Renal pelvis (tissue), 12 donors: ENCODE measurements around the gene GDPGP1. TPM values are rescaled to one million over a fixed set of nuclear protein-coding genes. Genes with fewer than 3 reads are reported as not detected.
"Not testable (repeated sequence)": the region's sequence is repeated elsewhere in the genome, so short reads cannot be mapped to it uniquely, and the experiment has no call there.

Source experiments
- DNase-seq: peaks from one replicate; pipeline ENCODE4 v3.0.0-alpha.2; 2013
- long read RNA-seq, 16 experiments: transcript quantifications; one replicate each; lab custom pipeline, GENCODE V29; 2026
- polyA plus RNA-seq, 3 donors: library from polyadenylated mRNA; unstranded; fragments of 120-200 nt; gene quantifications; one replicate each; pipeline ENCODE4 v1.2.1, GENCODE V29; 2013; ENCODE audit not compliant: insufficient read length in 3 of 3

The GDPGP1 gene, protein sequence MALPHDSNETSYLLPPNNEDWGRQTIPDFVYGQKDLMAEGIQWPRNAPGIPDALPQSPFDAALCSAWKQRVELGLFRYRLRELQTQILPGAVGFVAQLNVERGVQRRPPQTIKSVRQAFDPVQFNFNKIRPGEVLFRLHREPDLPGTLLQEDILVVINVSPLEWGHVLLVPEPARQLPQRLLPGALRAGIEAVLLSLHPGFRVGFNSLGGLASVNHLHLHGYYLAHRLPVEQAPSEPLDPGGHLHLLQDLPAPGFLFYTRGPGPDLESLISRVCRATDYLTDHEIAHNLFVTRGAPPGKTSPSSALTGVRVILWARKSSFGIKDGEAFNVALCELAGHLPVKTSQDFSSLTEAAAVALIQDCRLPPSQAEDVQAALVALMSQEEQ
- 1 to 10 TPM; 4.2 to 6.5 (median 4.6) TPM for polyA plus RNA-seq
- long read RNA-seq, donor 1, partial matches to known transcripts: 71 of 184 reads
- long read RNA-seq, donor 1, other reads (novel, unspliced or antisense): 109 of 184 reads
- long read RNA-seq, donor 2, partial matches to known transcripts: 0 of 3 reads
- long read RNA-seq, donor 2, other reads (novel, unspliced or antisense): 0 of 3 reads
- long read RNA-seq, donor 3, partial matches to known transcripts: 0 of 6 reads
- long read RNA-seq, donor 3, other reads (novel, unspliced or antisense): 0 of 6 reads
- long read RNA-seq, donor 4, partial matches to known transcripts: 0 of 1 reads
- long read RNA-seq, donor 4, other reads (novel, unspliced or antisense): 0 of 1 reads
- long read RNA-seq, donor 5: 0 reads
- long read RNA-seq, donor 6, partial matches to known transcripts: 0 of 2 reads
- long read RNA-seq, donor 6, other reads (novel, unspliced or antisense): 0 of 2 reads
- long read RNA-seq, donor 7, partial matches to known transcripts: 0 of 2 reads
- long read RNA-seq, donor 7, other reads (novel, unspliced or antisense): 0 of 2 reads
- long read RNA-seq, donor 8, partial matches to known transcripts: 0 of 1 reads
- long read RNA-seq, donor 8, other reads (novel, unspliced or antisense): 0 of 1 reads
- long read RNA-seq, donor 9, partial matches to known transcripts: 0 of 2 reads
- long read RNA-seq, donor 9, other reads (novel, unspliced or antisense): 0 of 2 reads
- long read RNA-seq, donor 10, partial matches to known transcripts: 0 of 1 reads
- long read RNA-seq, donor 10, other reads (novel, unspliced or antisense): 0 of 1 reads
- long read RNA-seq, donor 11, partial matches to known transcripts: 0 of 8 reads
- long read RNA-seq, donor 11, other reads (novel, unspliced or antisense): 0 of 8 reads
- long read RNA-seq, donor 12, partial matches to known transcripts: 0 of 1 reads
- long read RNA-seq, donor 12, other reads (novel, unspliced or antisense): 0 of 1 reads
- long read RNA-seq, donor 13: 0 reads
- long read RNA-seq, donor 14: 0 reads
- long read RNA-seq, donor 15: 0 reads
- long read RNA-seq, donor 16, partial matches to known transcripts: 0 of 3 reads
- long read RNA-seq, donor 16, other reads (novel, unspliced or antisense): 0 of 3 reads

DNA sequence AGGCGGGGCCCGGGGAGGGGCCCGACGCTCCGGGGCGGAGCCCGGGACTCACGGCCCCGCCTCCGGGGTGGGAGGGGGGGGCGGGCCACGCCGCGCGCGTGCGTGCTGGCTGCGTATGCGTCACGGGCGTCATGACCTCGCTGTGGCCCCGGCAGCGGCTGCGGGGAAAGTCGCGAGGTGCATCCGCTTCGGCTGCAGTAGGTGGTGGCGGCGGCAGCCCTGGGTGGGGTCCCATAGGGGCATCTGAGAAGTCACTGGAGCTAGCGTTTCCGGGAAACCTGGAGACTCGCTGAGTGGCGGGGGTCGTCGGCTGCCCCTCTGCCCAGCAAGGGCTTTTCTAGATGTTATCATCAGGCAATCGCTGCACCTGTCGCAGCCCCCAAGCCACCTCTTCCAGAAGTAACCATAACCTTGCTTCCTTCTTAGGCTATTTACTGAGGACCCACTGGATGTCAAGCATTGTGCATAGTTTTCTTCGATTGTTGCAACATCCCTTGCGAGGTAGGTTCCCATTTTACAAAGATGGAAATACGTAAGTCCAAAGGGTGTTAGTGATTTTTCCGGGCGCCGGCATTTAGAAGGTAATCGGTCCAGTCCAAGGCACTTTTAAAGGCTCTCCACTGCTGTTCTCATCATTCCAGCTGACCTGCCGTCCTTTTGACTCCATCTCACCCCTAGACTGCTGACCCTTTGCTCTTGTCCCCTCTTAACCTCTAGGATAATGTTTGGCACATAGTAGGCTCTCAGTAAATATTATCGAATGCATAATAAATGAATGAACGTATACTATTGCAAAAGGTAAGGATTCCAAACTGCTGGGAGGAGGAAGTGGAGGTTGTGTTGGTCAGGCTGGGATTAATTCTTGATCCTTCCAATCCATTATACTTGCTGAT is at the start of gene GDPGP1:
Gene GDPGP1, plus strand, starts transcription at position 114 of the 893 bp plus-strand sequence. CDS start 6,700 bp downstream, outside the sequence.
- no peak for DNase-seq

DNA sequence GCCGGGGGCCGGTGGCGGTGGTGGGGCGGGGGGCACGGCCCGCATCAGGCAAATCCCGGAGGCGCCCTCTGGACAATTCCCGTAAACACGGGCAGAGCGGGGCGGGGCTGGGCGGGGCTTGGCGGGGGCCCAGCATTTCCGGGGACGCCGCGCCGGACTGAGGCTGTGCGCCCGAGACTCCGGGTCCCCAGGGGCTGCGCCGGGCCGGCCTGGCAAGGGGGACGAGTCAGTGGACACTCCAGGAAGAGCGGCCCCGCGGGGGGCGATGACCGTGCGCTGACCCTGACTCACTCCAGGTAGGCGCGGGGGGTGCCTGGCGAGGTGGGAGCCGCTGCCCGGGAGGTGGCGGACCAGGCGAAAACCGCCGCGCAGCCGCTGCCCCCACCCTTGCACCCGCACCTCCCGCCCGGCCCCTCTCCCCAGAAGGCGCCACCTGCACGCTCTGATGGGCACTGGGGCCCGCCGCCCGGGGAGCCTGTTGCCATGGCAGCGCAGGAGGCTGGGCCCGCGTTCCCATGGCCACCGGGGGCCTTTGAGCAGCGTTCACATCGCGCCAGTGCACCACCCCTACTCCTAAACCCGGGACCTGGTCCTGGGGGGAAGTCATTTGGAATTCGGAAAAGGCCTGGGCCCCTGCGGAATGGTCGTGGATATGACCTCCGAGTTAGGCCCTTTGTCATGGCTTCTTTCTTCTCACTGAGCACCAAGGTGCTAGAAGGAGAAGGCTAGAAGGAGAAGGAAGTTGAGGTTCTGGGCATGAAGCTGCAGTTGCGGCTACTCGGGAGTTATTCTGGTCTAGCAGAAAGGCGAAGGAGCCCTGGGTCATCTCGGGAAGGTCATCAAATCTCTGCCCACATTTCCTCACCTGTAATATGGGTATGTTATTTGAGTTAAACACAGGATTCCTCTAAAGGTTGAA is 49.0 kb upstream of the GDPGP1 start:
- no peak for DNase-seq

DNA sequence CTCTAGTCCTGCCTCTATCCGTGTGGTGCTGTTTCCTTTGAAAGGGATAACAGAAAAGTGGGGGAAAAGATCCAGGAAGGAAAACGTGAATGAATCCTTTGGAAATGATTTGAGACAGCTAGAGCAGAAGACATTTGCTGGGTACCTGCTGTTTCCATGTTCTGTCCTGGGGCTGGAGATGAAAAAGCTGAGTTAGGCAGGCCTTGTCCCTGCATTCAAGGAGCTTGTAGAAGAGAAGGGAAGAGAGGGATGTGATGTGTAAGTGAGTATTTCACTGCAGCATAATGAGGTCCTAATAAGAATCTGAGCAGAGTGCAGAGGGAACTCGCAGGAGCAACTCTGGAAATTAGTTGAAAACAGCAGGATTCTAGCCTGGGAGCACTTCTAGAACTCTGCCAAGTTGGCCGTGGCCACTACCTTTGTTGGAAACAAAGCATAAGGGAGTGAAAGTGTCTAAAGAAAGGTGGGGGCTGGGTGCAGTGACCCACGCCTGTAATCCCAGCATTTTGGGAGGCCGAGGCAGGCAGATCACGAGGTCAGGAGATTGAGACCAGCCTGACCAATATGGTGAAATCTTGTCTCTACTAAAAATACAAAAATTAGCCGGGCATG is 46.6 kb upstream of the GDPGP1 start:
- no peak for DNase-seq

DNA sequence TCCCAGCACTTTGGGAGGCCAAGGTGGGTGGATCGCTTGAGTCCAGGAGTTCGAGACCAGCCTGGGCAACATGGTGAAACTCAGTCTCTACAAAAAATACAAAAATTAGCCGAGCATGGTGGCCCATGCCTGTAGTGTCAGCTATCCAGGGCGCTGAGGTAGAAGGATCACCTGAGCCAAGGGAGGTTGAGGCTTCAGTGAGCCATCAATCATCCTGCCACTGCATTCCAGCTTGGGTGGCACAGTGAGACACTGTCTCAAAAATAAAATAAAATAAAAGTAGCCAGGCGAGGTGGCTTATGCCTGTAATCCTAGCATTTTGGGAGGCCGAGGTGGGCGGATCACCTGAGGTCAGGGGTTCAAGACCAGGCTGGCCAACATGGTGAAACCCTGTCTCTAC is 45.9 kb upstream of the GDPGP1 start:
- DNase-seq: not testable (repeated sequence)

DNA sequence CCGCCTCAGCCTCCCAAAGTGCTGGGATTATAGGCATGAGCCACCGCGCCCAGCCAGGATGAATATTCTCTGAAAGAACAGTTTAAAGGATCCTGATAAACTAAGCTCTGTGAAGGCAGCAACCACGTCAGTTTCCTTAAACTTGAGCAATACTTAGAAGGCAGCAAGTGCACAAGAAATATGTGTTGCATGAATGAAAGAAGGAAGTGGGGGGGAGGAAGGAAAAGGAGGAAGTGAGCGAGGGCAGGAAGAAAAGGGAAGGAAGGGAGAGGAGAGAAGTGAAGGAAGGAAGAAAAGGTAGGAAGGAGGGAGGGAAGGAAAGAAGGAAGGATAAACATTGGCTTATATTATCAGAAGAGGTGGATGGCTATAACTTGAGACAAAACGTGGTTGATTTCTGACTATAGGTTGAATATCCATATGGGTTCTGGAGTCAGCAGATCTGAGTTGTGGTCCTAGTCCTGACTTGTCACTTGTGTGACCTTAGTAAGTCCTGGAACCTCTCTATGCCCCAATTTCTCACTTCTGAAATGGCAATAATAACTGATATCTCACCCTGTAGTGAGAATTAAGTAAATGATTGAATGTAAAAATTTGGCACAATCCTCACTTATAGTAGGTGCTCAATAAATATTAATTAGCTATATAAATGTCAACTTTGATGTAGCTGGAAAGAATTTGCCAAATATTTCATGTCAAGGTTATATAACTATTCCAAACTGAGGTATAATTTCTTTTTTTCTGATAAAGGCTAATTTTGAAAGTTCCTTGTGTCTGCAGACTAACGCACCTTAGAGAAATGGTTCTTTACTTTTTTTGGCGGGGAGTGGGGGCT is 44.9 kb upstream of the GDPGP1 start:
- no peak for DNase-seq

DNA sequence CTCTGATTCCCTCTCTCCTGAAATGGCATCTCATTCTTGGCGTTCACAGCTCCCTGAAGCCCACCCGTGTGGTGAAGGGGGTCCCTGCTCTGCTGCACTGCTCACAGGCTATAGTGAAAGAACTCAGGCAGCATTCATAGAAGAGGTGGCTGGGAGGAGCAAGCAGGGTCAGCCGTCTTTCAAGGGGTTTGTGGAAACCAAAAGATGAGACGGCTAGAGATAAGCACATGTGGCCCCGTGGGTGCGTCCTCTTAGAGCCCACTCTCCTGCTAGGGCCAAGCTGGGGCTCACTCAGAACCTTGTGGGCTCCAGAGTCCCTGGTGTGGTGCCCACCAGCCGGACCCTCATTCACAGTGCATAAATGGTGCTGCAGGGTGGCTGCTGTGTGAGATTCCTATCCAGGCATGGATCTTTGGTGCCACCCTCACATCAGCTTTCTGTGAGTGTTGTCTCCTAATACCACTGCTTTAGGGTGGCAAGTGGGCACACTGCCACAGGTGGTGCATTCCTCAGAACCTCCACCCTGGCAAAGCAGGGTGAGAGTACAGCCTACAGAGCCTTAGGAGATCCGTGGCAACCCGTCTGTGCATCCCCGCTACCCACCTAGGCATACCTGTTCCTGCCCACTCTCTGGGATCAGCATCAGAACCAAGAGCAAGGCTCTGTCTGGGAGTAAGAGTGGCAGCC is 44.1 kb upstream of the GDPGP1 start:
- DNase-seq: no peak

DNA sequence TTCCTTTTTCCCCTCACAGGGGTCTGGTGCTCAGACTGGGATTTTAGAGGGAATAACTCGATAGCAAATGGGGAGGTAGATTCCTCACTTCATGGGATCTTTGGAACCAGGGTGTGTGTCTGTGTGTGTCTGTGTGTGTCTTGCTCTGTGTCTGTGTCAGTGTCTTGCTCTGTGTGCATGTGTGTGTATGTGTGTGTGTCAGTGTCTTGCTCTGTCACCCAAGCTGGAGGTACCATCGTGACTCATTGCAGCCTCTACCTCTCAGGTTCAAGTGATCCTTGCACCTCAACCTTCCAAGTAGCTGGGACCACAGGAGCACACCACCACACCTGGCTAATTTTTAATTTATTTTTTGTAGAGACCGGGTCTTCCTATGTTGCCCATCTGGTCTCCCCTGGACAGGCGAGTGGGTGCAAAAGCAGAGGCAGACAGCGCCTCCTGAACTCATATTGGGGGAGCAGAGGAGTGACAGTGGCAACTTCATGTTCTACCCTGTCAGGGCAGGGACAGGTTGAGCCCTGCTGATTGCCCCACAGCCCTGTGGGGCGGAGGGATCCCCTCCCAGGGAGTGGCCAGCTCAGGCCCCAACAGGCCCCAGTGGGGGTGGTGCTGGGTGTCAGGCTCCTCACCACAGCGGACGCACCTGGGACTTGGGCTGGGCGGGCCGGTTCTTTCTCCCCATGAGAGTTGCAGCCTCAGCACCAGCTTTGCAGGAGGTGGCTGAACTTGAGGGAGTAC is 43.2 kb upstream of the GDPGP1 start:
- DNase-seq: no peak

DNA sequence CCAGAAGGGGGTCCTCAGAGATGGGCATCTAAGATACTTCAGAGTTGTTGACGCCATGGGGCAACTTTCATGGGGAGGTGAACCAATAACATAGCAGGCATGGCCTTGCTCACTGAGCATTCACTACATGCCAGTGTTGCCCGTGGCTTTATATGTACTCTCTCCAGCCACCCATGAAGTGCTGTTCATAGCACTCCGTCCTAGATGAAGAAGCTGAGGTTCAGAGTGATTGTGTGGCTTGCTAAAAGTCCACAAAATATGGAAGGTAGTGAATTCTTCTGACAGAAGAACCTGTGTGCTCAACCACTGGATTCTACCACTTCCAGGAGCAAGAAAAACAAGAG is 42.7 kb upstream of the GDPGP1 start:
- DNase-seq: no peak

DNA sequence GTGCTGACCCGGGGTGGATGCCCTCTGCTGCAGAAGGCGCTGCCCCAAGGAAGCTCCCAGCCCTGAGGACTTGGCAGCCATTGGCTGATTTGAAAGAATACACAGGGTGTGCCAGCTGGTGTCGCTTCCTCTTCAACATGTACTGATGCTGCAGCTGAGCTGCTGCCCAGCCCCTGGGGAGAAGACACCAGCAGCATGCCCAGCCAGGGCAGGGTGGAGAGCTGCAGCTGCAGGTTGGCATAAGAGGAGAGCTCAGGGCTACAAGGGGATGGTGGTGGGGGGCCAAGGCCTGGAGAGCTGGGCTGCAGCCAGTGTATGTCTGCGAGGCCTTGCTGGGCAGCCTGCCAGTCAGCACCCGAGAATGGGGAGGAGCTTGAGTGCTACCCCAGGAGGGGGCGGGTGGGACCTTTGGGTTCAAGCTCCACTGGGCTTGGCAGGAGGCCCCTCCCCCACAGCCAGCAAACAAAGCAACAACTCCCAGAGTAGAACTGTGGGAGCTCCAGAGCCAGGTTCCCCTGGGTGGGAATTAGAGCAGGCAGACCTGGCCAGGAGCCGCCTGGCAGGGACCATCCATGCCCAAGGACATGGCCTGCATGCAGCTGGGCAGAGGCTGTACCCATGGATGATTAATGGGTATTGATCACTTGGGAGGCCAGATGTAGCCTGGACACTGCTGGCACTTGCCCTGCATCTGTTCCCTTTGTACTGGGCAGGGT is 42.1 kb upstream of the GDPGP1 start:
- DNase-seq: peak; percentile 92

DNA sequence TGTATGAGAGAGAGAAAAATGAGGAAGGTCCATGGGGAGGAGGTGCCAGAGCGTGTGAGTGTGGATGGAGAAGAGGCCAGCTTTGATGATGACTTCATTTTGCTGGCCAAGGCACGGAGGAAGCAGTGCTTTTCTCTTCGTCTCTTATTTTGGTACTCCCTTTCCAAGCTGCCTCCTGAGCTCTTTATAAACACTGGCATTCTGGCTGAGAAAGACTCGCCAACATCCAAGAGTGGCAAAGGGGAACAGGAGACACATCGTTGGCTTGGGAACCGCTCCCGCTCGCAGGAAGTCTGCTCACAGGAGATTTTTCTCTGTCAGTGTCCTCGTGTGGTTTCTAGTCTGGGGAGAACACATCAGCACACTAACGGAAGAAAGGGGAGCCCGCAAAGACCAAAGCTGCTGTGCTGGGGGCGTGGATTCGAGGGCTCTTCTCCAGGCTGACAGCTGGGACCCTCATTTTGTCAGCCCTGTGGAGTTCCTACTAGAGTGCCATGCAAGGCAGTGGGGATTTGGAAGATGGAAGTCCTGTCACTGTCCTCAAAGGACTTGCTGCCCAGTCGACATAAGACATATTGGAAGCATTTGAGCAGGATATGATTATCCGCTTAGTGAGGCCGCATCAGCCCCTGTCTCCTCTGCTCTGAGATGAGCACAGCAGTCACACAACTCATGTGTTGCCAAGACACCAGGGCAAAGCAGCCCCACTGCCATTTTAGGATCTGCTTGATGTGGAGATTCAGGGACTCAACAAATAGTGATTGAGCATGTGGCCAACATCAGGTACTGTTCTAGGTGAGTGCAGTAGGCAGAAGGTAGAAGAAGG is 40.8 kb upstream of the GDPGP1 start:
- DNase-seq: no peak

DNA sequence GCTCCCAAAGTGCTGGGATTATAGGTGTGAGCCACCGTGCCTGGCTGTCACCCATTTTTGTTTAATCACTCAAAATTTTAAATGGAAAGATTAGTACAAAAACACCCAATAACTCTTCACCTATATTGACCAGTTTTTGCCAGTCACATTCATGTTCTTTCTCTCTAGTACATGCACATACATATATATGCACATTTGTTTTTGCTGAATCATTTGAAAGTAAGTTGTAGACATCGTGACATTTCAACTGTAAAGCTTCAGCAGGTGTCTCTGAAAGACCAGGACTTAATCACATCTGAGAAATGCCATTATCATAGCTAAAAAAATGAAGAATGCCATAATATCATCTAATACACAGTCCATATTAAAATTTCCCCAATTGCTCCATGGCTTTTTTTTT is 39.4 kb upstream of the GDPGP1 start:
- DNase-seq: no peak

DNA sequence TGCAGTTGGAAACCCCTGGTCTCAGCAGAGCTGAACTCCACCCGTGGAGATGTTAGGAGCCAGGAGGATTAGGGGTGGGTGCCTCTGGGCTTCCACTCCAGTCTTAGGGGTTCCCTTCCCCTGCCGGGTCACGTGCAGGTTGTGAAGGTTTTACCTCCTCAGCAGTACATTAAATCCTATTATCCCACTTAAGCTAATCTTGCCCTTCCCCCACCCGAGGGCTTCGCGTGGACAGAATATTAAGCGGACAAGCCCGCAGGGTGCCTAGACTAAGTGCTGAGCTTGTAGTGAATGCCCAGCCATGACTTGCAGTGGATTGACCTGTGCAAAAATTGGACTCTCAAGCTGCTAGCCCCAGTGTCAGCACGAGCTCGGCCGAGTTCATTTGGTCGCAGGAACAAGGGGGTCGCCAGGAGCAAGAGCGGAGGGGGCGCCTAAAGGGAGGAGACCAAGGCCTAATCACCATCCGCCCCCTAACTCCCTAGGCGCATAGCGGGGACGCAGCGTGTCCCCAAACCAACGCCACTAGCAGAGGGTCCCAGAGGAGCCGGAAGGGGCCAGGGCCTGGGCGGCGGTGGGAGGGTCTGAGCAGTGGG is 33.4 kb upstream of the GDPGP1 start:
- DNase-seq: no peak

DNA sequence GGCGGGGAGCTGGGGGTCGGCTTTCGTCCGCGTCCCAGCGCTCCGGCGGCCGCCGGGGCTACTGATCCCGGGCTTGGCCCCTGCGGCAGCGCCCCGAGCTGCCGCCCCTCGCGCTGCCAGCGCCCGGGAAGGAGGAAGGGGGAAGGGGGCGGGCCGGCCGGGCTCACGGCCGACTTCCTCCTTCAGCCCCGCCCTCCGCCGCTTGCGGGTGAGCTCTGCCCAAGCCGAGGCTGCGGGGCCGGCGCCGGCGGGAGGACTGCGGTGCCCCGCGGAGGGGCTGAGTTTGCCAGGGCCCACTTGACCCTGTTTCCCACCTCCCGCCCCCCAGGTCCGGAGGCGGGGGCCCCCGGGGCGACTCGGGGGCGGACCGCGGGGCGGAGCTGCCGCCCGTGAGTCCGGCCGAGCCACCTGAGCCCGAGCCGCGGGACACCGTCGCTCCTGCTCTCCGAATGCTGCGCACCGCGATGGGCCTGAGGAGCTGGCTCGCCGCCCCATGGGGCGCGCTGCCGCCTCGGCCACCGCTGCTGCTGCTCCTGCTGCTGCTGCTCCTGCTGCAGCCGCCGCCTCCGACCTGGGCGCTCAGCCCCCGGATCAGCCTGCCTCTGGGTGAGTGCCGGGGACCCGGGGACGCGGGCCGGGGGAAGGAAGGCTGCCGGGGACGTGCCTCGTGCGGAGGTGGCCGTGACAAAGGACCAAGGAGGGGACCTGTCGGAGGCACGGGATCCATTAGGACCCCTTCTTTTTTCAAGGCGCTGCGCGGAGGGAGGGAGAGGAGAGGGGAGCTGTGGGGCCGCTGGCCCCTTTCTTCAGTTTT is 32.7 kb upstream of the GDPGP1 start, which contains the start of gene SEMA4B:
Gene SEMA4B, plus strand, starts transcription at position 201 of the 814 bp plus-strand sequence. Its CDS starts 249 bp downstream, at position 450.
- DNase-seq: peak; percentile 81
